IMR-90 (cell line): ENCODE measurements around the gene ZNF362. TPM values are rescaled to one million over a fixed set of nuclear protein-coding genes. Genes with fewer than 3 reads are reported as not detected.

Experiments used
- ATAC-seq: fragments of 200-7000 bp; cut with Tn5 transposase; 2 replicates; pipeline ENCODE4 v1.9.1; 2020; ENCODE audit warnings: low read depth, mild to moderate bottlenecking, moderate library complexity
- BruUV-seq: library from RNA; stranded (reverse); fragments of 400-500 nt; replicated peaks from 2 replicates; lab custom pipeline; 2021; lab: Mats Ljungman, UMichigan
- CTCF ChIA-PET: fragments of 300-600 bp; formaldehyde crosslinking; extraction: SDS; loops from one replicate; lab custom pipeline; 2021; ENCODE audit warnings: antibody characterized with exemption; lab: Yijun Ruan, JAX
- POLR2A ChIA-PET: fragments of 300-600 bp; sonication (Branson Sonifier 250); formaldehyde crosslinking; loops from one replicate; lab custom pipeline; 2022; ENCODE audit warnings: antibody characterized with exemption; ENCODE audit not compliant: unreplicated experiment; lab: Charles Lee
- DNase-seq: peaks from one replicate; pipeline ENCODE4 v3.0.0; 2013
- H2AFZ ChIP-seq: replicated peaks from 2 replicates; pipeline ENCODE3; 2013; ENCODE audit warnings: low read length, mild to moderate bottlenecking; ENCODE audit not compliant: poor library complexity
- H2AK5ac ChIP-seq: 2 replicates; pipeline ENCODE4 v1.6.1; 2013; ENCODE audit warnings: low read depth, low read length, inconsistent platforms
- H2AK9ac ChIP-seq: replicated peaks from 2 replicates; pipeline ENCODE3; 2013; ENCODE audit warnings: mild to moderate bottlenecking, low read depth, low read length, moderate library complexity; ENCODE audit not compliant: poor library complexity
- H2BK120ac ChIP-seq: 2 replicates; pipeline ENCODE4 v1.6.1; 2013; ENCODE audit warnings: low read depth, low read length, inconsistent platforms
- H2BK15ac ChIP-seq: 3 replicates; pipeline ENCODE4 v1.6.1; 2013; ENCODE audit warnings: low read depth, low read length, inconsistent platforms
- H2BK20ac ChIP-seq: 2 replicates; pipeline ENCODE4 v1.6.1; 2013; ENCODE audit warnings: low read depth, mild to moderate bottlenecking, inconsistent platforms, low read length, moderate library complexity
- H2BK5ac ChIP-seq: 2 replicates; pipeline ENCODE4 v1.6.1; 2013; ENCODE audit warnings: mild to moderate bottlenecking, low read depth, low read length, inconsistent platforms; ENCODE audit not compliant: poor library complexity, severe bottlenecking
- H3K14ac ChIP-seq: replicated peaks from 2 replicates; pipeline ENCODE4 v1.6.1; 2013; ENCODE audit warnings: low read depth, low read length, inconsistent platforms
- H3K18ac ChIP-seq: 2 replicates; pipeline ENCODE4 v1.6.1; 2013; ENCODE audit warnings: low read depth, low read length, control low read depth
- H3K23ac ChIP-seq: 2 replicates; pipeline ENCODE4 v1.6.1; 2013; ENCODE audit warnings: low read depth, low read length, inconsistent platforms
- H3K27ac ChIP-seq: 2 replicates; pipeline ENCODE4 v1.5.1; 2013; ENCODE audit warnings: mild to moderate bottlenecking, control low read depth, low read length; ENCODE audit not compliant: insufficient read depth
- H3K27me3 ChIP-seq: 2 replicates; pipeline ENCODE4 v1.6.1; 2013; ENCODE audit warnings: low read length; ENCODE audit not compliant: control insufficient read depth, insufficient read depth
- H3K36me3 ChIP-seq: 2 replicates; pipeline ENCODE4 v1.6.1; 2013; ENCODE audit warnings: low read length, mixed read lengths; ENCODE audit not compliant: control insufficient read depth, insufficient read depth
- H3K4ac ChIP-seq: 2 replicates; pipeline ENCODE4 v1.6.1; 2013; ENCODE audit warnings: low read depth, low read length, inconsistent platforms
- H3K4me1 ChIP-seq: 2 replicates; pipeline ENCODE4 v1.6.1; 2013; ENCODE audit warnings: low read length, mixed read lengths; ENCODE audit not compliant: control insufficient read depth, insufficient read depth
- H3K4me2 ChIP-seq: 2 replicates; pipeline ENCODE4 v1.6.1; 2013; ENCODE audit warnings: low read depth, mild to moderate bottlenecking, control low read depth, low read length, moderate library complexity
- H3K4me3 ChIP-seq: 2 replicates; pipeline ENCODE4 v1.5.1; 2013; ENCODE audit warnings: low read depth, mild to moderate bottlenecking, control low read depth, low read length, moderate library complexity; ENCODE audit not compliant: insufficient read depth
- H3K56ac ChIP-seq: 2 replicates; pipeline ENCODE4 v1.6.1; 2013; ENCODE audit warnings: low read length, inconsistent platforms; ENCODE audit not compliant: insufficient read depth; ENCODE audit errors: extremely low read depth
- H3K79me1 ChIP-seq, 2 experiments: 2 replicates each; pipeline ENCODE4 v1.6.1; 2013; ENCODE audit warnings: low read length in 2 of 2, inconsistent platforms in 1 of 2, low read depth in 1 of 2
- H3K9ac ChIP-seq: 2 replicates; pipeline ENCODE4 v1.6.1; 2013; ENCODE audit warnings: low read depth, low read length, control low read depth
- H3K9me1 ChIP-seq: 2 replicates; pipeline ENCODE4 v1.6.1; 2013; ENCODE audit warnings: low read length, inconsistent platforms; ENCODE audit not compliant: insufficient read depth
- H3K9me3 ChIP-seq: 2 replicates; pipeline ENCODE4 v1.6.1; 2013; ENCODE audit warnings: low read length; ENCODE audit not compliant: control insufficient read depth, insufficient read depth
- H4K20me1 ChIP-seq: 2 replicates; pipeline ENCODE4 v1.6.1; 2013; ENCODE audit warnings: low read length, inconsistent platforms; ENCODE audit not compliant: insufficient read depth
- H4K5ac ChIP-seq: 2 replicates; pipeline ENCODE4 v1.6.1; 2013; ENCODE audit warnings: mild to moderate bottlenecking, low read depth, low read length, control low read depth
- H4K8ac ChIP-seq, 2 experiments: 2 replicates each; pipeline ENCODE4 v1.6.1; 2013; ENCODE audit warnings: low read depth in 2 of 2, low read length in 2 of 2, control low read depth in 1 of 2, inconsistent platforms in 1 of 2
- H4K91ac ChIP-seq: 2 replicates; pipeline ENCODE4 v1.6.1; 2013; ENCODE audit warnings: low read depth, low read length, inconsistent platforms; ENCODE audit not compliant: insufficient read depth
- BHLHE40 ChIP-seq: fragments of 150-350 bp; IDR thresholded peaks from 2 replicates; pipeline ENCODE4 v1.6.1; 2016; ENCODE audit warnings: mild to moderate bottlenecking, low read depth, low read length
- CEBPB ChIP-seq: IDR thresholded peaks from 2 replicates; pipeline ENCODE4 v1.6.1; 2012; ENCODE audit warnings: low read depth, low read length, improper control_type of control experiment
- CHD1 ChIP-seq: IDR thresholded peaks from 2 replicates; pipeline ENCODE4 v1.6.1; 2012; ENCODE audit warnings: low read depth, low read length, improper control_type of control experiment
- CTCF ChIP-seq: conservative IDR thresholded peaks from 2 replicates; pipeline ENCODE4 v1.5.1; 2012; ENCODE audit warnings: mild to moderate bottlenecking, low read depth, low read length, improper control_type of control experiment
- FOS ChIP-seq: fragments of 150-350 bp; IDR thresholded peaks from 2 replicates; pipeline ENCODE4 v1.6.1; 2016; ENCODE audit warnings: low read depth, low read length
- MAFK ChIP-seq: IDR thresholded peaks from 2 replicates; pipeline ENCODE4 v1.6.1; 2012; ENCODE audit warnings: low read depth, low read length, improper control_type of control experiment
- MAZ ChIP-seq: IDR thresholded peaks from 2 replicates; pipeline ENCODE4 v1.6.1; 2012; ENCODE audit warnings: low read depth, mild to moderate bottlenecking, low read length, improper control_type of control experiment, moderate library complexity, borderline replicate concordance
- MXI1 ChIP-seq: IDR thresholded peaks from 2 replicates; pipeline ENCODE4 v1.6.1; 2012; ENCODE audit warnings: low read depth, mild to moderate bottlenecking, low read length, moderate library complexity, borderline replicate concordance
- NFE2L2 ChIP-seq: fragments of 150-350 bp; IDR thresholded peaks from 2 replicates; pipeline ENCODE4 v1.6.1; 2016; ENCODE audit warnings: low read depth, mild to moderate bottlenecking, low read length
- POLR2A ChIP-seq: IDR thresholded peaks from 2 replicates; pipeline ENCODE4 v1.6.1; 2012; ENCODE audit warnings: mild to moderate bottlenecking, low read depth, low read length
- RCOR1 ChIP-seq: IDR thresholded peaks from 2 replicates; pipeline ENCODE4 v1.6.1; 2012; ENCODE audit warnings: mild to moderate bottlenecking, low read length, improper control_type of control experiment; ENCODE audit not compliant: insufficient replicate concordance
- RFX5 ChIP-seq: IDR thresholded peaks from 2 replicates; pipeline ENCODE4 v1.8.0; 2012; ENCODE audit warnings: low read depth, mild to moderate bottlenecking, low read length, moderate library complexity
- SMC3 ChIP-seq: fragments of 150-350 bp; IDR thresholded peaks from 2 replicates; pipeline ENCODE4 v1.6.1; 2016; ENCODE audit warnings: low read depth, mild to moderate bottlenecking, antibody characterized with exemption, low read length, moderate library complexity
- WGBS, 2 experiments: methylation state at CpG; one replicate each; pipeline versions ENCODE4 v1.1.5 to v1.1.7; 2013; ENCODE audit warnings: missing lambda C conversion rate in 2 of 2; ENCODE audit not compliant: insufficient read length in 1 of 2; ENCODE audit errors: extremely low coverage in 2 of 2; 5-methylcytosine and 5-hydroxymethylcytosine counted together
- dilution Hi-C: fragments of 300-500 bp; cut with HindIII; formaldehyde crosslinking; loops from one replicate; pipeline ENCODE4 v1.14.3; 2018; ENCODE audit warnings: low sequenced_read_pairs; ENCODE audit not compliant: unreplicated experiment
- in situ Hi-C: fragments of 300-500 bp; cut with MboI; formaldehyde crosslinking; loops from 3 replicates; pipeline ENCODE4 v1.14.3; 2019; ENCODE audit warnings: low sequenced_read_pairs, inconsistent platforms, mixed read lengths
- intact Hi-C: fragments of 100-400 bp; cut with micrococcal nuclease; formaldehyde crosslinking; loops from 2 replicates; pipeline ENCODE4 v1.10.0; 2022
- polyA plus RNA-seq, 3 experiments: library from polyadenylated mRNA; depleted of rRNA; stranded (reverse); fragments of >200 nt; gene quantifications; 2 replicates each; pipeline ENCODE4 v1.2.3, GENCODE V29; 2012; ENCODE audit warnings: low replicate concordance in 1 of 3
- total RNA-seq: library from RNA; depleted of rRNA; stranded (reverse); fragments of >200 nt; gene quantifications from 2 replicates; pipeline ENCODE4 v1.2.3, GENCODE V29; 2012
- TF ChIP-seq, protein P1 (sequence below): fragments of 150-350 bp; IDR thresholded peaks from 2 replicates; pipeline ENCODE4 v1.6.1; 2016; ENCODE audit warnings: low read depth, mild to moderate bottlenecking, low read length, moderate library complexity, borderline replicate concordance
- TF ChIP-seq, protein P2 (sequence below): fragments of 150-350 bp; IDR thresholded peaks from 2 replicates; pipeline ENCODE4 v1.6.1; 2017; ENCODE audit warnings: mild to moderate bottlenecking, antibody characterized with exemption, low read length, low read depth

The ZNF362 gene
- total and polyA plus RNA-seq, 2 of the 4 experiments (the other 2 are of a cell fraction) = 5.7 to 12.9 TPM

DNA sequence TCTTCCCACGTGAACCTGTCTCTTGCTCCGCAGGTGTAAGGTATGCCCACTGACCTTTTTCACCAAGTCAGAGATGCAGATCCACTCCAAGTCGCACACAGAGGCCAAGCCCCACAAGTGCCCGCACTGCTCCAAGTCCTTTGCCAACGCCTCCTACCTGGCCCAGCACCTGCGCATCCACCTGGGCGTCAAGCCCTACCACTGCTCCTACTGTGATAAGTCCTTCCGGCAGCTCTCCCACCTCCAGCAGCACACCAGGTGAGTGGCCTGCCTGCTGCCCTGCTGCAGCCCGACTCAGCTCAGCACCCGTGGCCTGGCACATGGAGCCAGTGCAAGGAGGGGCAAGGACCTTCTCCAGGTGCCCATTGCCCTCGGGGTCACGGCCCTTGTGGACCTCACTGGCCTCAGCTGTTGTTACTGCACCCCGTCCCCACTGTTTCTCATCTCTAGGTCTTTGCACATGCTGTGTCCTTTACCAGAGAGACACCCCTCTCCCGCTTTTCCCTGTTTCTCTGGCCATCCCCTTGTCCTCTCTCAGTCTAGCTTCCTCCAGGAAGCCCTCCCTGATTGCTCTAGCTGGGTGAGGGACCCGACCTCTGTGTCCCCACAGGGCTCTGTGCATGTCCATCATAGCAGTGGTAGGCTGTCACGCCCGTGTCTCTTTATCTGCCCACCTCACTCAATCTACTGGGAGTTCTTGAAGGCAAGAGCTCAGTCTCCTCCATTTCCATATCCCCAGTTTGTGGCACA is 25.4 kb downstream of the ZNF362 start:
- no peak overlapping the region for H3K14ac ChIP-seq
- no peak overlapping the region for H4K5ac ChIP-seq
- no peak overlapping the region for H3K23ac ChIP-seq
- no peak overlapping the region for H3K9ac ChIP-seq
- H3K4me3 ChIP-seq = no peak overlapping the region
- H2AK9ac ChIP-seq = peak overlapping the region; percentile 33
- ChIA-PET POLR2A (no interaction called here), CTCF (no interaction called here)
- H3K4me2 ChIP-seq = no peak overlapping the region
- H2AK5ac ChIP-seq = no peak overlapping the region
- 93% methylated on average over 11 of the region's 17 CpGs; no CpG with 5 or more reads in 1 of the 2 experiments for WGBS, 2 experiments
- H4K91ac ChIP-seq = no peak overlapping the region
- H2BK120ac ChIP-seq = no peak overlapping the region
- H2BK20ac ChIP-seq = no peak overlapping the region
- H4K20me1 ChIP-seq = no peaks in the 10 kb centered on the region
- no peak overlapping the region for H3K18ac ChIP-seq
- no TSS peak for BruUV-seq
- no peak overlapping the region for H4K8ac ChIP-seq
- no peak overlapping the region for H3K56ac ChIP-seq
- H3K9me1 ChIP-seq = peaks cover 2% of the 10 kb centered on the region; the same call in 1 of the 2 replicates
- DNase-seq (no peak), ATAC-seq (no peak)
- H3K27ac ChIP-seq = no peak overlapping the region
- in situ Hi-C loops (no loop called here), dilution Hi-C loops (no loop called here), intact Hi-C loops (loop anchor here (10.0 kb wide), 1 partner anchor 177 kb away; no protein-coding TSS in a partner anchor)
- peaks cover 4 to 6% of the 10 kb centered on the region in 2 experiments; a peak in 1 of 4 replicates for H3K79me1 ChIP-seq
- H3K4me1 ChIP-seq = no peaks in the 10 kb centered on the region
- H2BK5ac ChIP-seq = no peak overlapping the region
- no peaks in the 10 kb centered on the region for H3K27me3 ChIP-seq
- no peak overlapping the region for H3K4ac ChIP-seq
- H3K9me3 ChIP-seq = no peaks in the 10 kb centered on the region
- H3K36me3 ChIP-seq = peaks cover 43% of the 10 kb centered on the region
- H2AFZ ChIP-seq = no peak overlapping the region
- H2BK15ac ChIP-seq = no peak overlapping the region
- TF ChIP-seq RCOR1 (no peak), SMC3 (no peak), MAFK (no peak), FOS (no peak), RFX5 (no peak), MXI1 (no peak), MAZ (no peak), POLR2A (no peak), CEBPB (no peak), CTCF (no peak), BHLHE40 (no peak), NFE2L2 (no peak), CHD1 (no peak)
- TF ChIP-seq, protein P1, sequence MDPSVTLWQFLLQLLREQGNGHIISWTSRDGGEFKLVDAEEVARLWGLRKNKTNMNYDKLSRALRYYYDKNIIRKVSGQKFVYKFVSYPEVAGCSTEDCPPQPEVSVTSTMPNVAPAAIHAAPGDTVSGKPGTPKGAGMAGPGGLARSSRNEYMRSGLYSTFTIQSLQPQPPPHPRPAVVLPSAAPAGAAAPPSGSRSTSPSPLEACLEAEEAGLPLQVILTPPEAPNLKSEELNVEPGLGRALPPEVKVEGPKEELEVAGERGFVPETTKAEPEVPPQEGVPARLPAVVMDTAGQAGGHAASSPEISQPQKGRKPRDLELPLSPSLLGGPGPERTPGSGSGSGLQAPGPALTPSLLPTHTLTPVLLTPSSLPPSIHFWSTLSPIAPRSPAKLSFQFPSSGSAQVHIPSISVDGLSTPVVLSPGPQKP = no peak
- TF ChIP-seq, protein P2, sequence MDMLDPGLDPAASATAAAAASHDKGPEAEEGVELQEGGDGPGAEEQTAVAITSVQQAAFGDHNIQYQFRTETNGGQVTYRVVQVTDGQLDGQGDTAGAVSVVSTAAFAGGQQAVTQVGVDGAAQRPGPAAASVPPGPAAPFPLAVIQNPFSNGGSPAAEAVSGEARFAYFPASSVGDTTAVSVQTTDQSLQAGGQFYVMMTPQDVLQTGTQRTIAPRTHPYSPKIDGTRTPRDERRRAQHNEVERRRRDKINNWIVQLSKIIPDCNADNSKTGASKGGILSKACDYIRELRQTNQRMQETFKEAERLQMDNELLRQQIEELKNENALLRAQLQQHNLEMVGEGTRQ = no peak
